PC-3 (cell line): ENCODE data around the gene SLC9B1.

Experiments
- CTCF ChIP-seq: fragments of 300-600 bp; sonication (generic); conservative IDR thresholded peaks from 2 replicates; pipeline ENCODE4 v1.5.1; 2017; ENCODE audit warnings: antibody characterized with exemption, low read depth, mild to moderate bottlenecking, low read length
- EZH2 ChIP-seq: fragments of 300-600 bp; sonication (generic); IDR thresholded peaks from one replicate; pipeline ENCODE4 v1.6.1; 2017; ENCODE audit warnings: antibody characterized with exemption, mild to moderate bottlenecking, low read length; ENCODE audit not compliant: unreplicated experiment
- EZH2phosphoT487 ChIP-seq: fragments of 300-600 bp; sonication (generic); IDR thresholded peaks from 2 replicates; pipeline ENCODE4 v1.6.1; 2018; ENCODE audit warnings: mild to moderate bottlenecking, antibody characterized with exemption, low read length, borderline replicate concordance

GRCh38 chr4:102881343-102881742 lies 138.2 kb downstream of the SLC9B1 start:
- no peak for TF ChIP-seq CTCF
- TF ChIP-seq EZH2: no peak
- no peak for TF ChIP-seq EZH2phosphoT487
